ENCODE data around the gene HIVEP1.

DNA sequence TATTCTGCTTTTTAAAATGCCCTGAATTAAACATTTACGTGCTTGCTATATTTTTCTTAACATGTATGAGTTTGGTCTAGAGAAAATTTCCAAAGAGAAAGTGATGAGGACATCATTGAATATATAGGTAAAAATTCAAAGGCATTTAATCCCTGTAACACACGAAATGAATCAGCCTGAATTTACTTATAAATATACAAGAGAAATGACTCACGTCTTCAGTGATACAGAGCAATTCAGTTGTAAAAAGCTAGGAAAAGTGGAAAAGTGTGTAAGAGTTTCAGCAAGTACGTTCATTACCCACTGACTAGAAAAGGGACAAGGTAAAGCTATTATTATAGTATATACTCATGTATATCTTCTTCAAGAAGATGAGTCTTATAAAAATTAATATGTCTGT, 124.8 kb downstream of the HIVEP1 start:
- TF ChIP-seq, protein P1, sequence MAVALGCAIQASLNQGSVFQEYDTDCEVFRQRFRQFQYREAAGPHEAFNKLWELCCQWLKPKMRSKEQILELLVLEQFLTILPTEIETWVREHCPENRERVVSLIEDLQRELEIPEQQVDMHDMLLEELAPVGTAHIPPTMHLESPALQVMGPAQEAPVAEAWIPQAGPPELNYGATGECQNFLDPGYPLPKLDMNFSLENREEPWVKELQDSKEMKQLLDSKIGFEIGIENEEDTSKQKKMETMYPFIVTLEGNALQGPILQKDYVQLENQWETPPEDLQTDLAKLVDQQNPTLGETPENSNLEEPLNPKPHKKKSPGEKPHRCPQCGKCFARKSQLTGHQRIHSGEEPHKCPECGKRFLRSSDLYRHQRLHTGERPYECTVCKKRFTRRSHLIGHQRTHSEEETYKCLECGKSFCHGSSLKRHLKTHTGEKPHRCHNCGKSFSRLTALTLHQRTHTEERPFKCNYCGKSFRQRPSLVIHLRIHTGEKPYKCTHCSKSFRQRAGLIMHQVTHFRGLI (tag by site-specific recombination; IDR thresholded peaks at IDR 0.05): no peak
- TF ChIP-seq ZNF211 (tag by site-specific recombination; IDR thresholded peaks at IDR 0.05; ENCODE audit: low read depth) (no peak), ZNF423 (tag by site-specific recombination; IDR thresholded peaks at IDR 0.05) (no peak), ZNF596 (tag by site-specific recombination; IDR thresholded peaks at IDR 0.05) (no peak), ZNF146 (tag by site-specific recombination; IDR thresholded peaks at IDR 0.05) (no peak), TCF7L2 (IDR thresholded peaks at IDR 0.05; ENCODE audit: borderline replicate concordance, low read depth, low read length) (no peak), HOXA7 (CRISPR knock-in tag; IDR thresholded peaks at IDR 0.05; ENCODE audit: borderline replicate concordance) (no peak), ZNF239 (tag by site-specific recombination; IDR thresholded peaks at IDR 0.05) (no peak), PRDM1 (tag by site-specific recombination; IDR thresholded peaks at IDR 0.05) (no peak), ZNF23 (tag by site-specific recombination; IDR thresholded peaks at IDR 0.05; ENCODE audit: borderline replicate concordance) (no peak), ZBTB17 (tag by site-specific recombination; IDR thresholded peaks at IDR 0.05) (no peak)
- TF ChIP-seq, protein P2, sequence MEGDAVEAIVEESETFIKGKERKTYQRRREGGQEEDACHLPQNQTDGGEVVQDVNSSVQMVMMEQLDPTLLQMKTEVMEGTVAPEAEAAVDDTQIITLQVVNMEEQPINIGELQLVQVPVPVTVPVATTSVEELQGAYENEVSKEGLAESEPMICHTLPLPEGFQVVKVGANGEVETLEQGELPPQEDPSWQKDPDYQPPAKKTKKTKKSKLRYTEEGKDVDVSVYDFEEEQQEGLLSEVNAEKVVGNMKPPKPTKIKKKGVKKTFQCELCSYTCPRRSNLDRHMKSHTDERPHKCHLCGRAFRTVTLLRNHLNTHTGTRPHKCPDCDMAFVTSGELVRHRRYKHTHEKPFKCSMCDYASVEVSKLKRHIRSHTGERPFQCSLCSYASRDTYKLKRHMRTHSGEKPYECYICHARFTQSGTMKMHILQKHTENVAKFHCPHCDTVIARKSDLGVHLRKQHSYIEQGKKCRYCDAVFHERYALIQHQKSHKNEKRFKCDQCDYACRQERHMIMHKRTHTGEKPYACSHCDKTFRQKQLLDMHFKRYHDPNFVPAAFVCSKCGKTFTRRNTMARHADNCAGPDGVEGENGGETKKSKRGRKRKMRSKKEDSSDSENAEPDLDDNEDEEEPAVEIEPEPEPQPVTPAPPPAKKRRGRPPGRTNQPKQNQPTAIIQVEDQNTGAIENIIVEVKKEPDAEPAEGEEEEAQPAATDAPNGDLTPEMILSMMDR (tag by site-specific recombination; IDR thresholded peaks at IDR 0.05): no peak
- TF ChIP-seq, protein P3, sequence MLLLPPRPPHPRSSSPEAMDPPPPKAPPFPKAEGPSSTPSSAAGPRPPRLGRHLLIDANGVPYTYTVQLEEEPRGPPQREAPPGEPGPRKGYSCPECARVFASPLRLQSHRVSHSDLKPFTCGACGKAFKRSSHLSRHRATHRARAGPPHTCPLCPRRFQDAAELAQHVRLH (tag by site-specific recombination; IDR thresholded peaks at IDR 0.05): no peak

Measured in HEK293 (cell line).